CD4-positive, alpha-beta memory T cell (primary cell): Measurements from ENCODE around the gene ARVCF. TPM values are rescaled to one million over a fixed set of nuclear protein-coding genes. Genes with fewer than 3 reads are reported as not detected.
"Not testable (repeated sequence)": the region's sequence is repeated elsewhere in the genome, so short reads cannot be mapped to it uniquely, and the experiment has no call there.

Experiments used
- CTCF ChIA-PET: fragments of 350-600 bp; sonication (Branson Sonifier 250); formaldehyde crosslinking; loops from one replicate; lab custom pipeline; 2021; ENCODE audit warnings: inconsistent platforms; ENCODE audit not compliant: partially characterized antibody; lab: Charles Lee
- POLR2A ChIA-PET: fragments of 350-600 bp; sonication (Branson Sonifier 250); formaldehyde crosslinking; loops from one replicate; lab custom pipeline; 2021; ENCODE audit not compliant: partially characterized antibody; lab: Charles Lee
- DNase-seq, 5 donors: peaks; one replicate each; pipeline versions ENCODE4 v3.0.0 to v3.0.0-alpha.2; 2020 to 2022; ENCODE audit warnings: mixed read lengths in 1 of 5
- H3K27ac ChIP-seq: one replicate; pipeline ENCODE4 v1.7.0; 2013; ENCODE audit warnings: low read depth, low read length
- H3K27me3 ChIP-seq: 2 replicates; pipeline ENCODE4 v1.7.0; 2013; ENCODE audit warnings: mild to moderate bottlenecking, low read length, moderate library complexity; ENCODE audit not compliant: insufficient read depth
- H3K36me3 ChIP-seq: 2 replicates; pipeline ENCODE4 v1.7.0; 2013; ENCODE audit warnings: mild to moderate bottlenecking, low read length, moderate library complexity; ENCODE audit not compliant: insufficient read depth
- H3K4me1 ChIP-seq: 2 replicates; pipeline ENCODE4 v1.7.0; 2013; ENCODE audit warnings: mild to moderate bottlenecking, low read length, moderate library complexity; ENCODE audit not compliant: insufficient read depth
- H3K4me3 ChIP-seq, 2 donors: one replicate each; pipeline ENCODE4 v1.7.0; 2013; ENCODE audit warnings: low read length in 2 of 2, mild to moderate bottlenecking in 1 of 2
- H3K9me3 ChIP-seq, 2 donors: one replicate each; pipeline ENCODE4 v1.7.0; 2013; ENCODE audit warnings: low read length in 2 of 2, control low read depth in 1 of 2; ENCODE audit not compliant: control insufficient read depth in 1 of 2
- H3K27ac Mint-ChIP-seq, 7 donors: one replicate each; pipeline ENCODE4 v1.8.0; 2020 to 2021; ENCODE audit warnings: mixed read lengths in 7 of 7, mild to moderate bottlenecking in 6 of 7, inconsistent platforms in 3 of 7, moderate library complexity in 3 of 7
- H3K27me3 Mint-ChIP-seq, 2 donors: one replicate each; pipeline ENCODE4 v1.8.0; 2020 to 2021; ENCODE audit warnings: mixed read lengths in 2 of 2
- H3K36me3 Mint-ChIP-seq, 2 donors: one replicate each; pipeline ENCODE4 v1.8.0; 2020 to 2021; ENCODE audit warnings: mixed read lengths in 2 of 2, inconsistent platforms in 1 of 2, mild to moderate bottlenecking in 1 of 2
- H3K4me1 Mint-ChIP-seq, 4 donors: one replicate each; pipeline ENCODE4 v1.8.0; 2020 to 2021; ENCODE audit warnings: mixed read lengths in 4 of 4, mild to moderate bottlenecking in 1 of 4
- H3K4me3 Mint-ChIP-seq, 8 donors: one replicate each; pipeline ENCODE4 v1.8.0; 2020 to 2021; ENCODE audit warnings: mixed read lengths in 8 of 8, mild to moderate bottlenecking in 7 of 8, moderate library complexity in 6 of 8, inconsistent platforms in 3 of 8
- H3K9me3 Mint-ChIP-seq, 8 donors: one replicate each; pipeline ENCODE4 v1.8.0; 2020 to 2021; ENCODE audit warnings: mixed read lengths in 8 of 8, mild to moderate bottlenecking in 5 of 8, inconsistent platforms in 3 of 8, moderate library complexity in 1 of 8
- intact Hi-C: fragments of 100-400 bp; cut with micrococcal nuclease; formaldehyde crosslinking; loops from one replicate; pipeline ENCODE4 v1.15.1; 2023
- microRNA-seq: library from miRNA; unstranded; fragments of <30 nt; microRNA quantifications from one replicate; pipeline ENCODE4 v1.2.0, GENCODE V29; 2021; ENCODE audit warnings: borderline replicate concordance, borderline number of aligned reads, borderline microRNAs expressed, mixed read lengths
- polyA plus RNA-seq, 2 donors: library from polyadenylated mRNA; unstranded; fragments of 300-500 nt; fragmentation: Illumina TruSeq; gene quantifications; one replicate each; pipeline ENCODE4 v1.2.3, GENCODE V29; 2021
- total RNA-seq, 2 experiments: library from RNA; stranded (reverse); gene quantifications; one replicate each; pipeline ENCODE4 v1.2.3, GENCODE V29; 2021

The ARVCF gene
- total and polyA plus RNA-seq, 4 experiments from 2014 or later, result 0.28 to 4.2 (median 3.5) TPM; not detected in 1

DNA sequence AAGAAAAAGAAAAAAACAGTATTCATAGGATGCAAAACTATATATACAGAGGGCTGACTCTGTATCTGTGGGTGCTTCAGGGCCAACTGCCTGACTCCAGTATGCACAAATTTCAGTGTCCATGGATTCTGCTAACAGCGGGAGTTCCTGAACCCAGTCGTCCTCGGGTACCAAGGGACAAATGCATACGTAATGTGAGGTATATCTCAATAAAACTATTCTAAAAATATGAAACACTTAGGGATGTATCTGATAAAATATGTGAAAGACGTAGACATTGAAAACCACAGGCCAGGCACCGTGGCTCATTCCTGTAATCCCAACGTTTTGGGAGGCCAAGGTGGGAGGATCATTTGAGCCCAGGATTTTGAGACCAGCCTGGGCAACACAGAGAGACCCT lies 88.9 kb downstream of the ARVCF start:
- Mint-ChIP-seq H3K27ac (no peak overlapping the region), H3K4me3 (no peak overlapping the region), H3K27me3 (no peaks in the 10 kb centered on the region), H3K4me1 (peaks cover 2 to 8% (median 5%) of the 10 kb centered on the region in 4 donors), H3K36me3 (peaks cover 5 to 6% of the 10 kb centered on the region in 2 donors), H3K9me3 (peaks cover 0 to 2% (median 0%) of the 10 kb centered on the region in 8 donors)
- no peak overlapping the region for H3K27ac ChIP-seq
- ChIA-PET POLR2A (no interaction called here), CTCF (interaction anchor here (0.7 kb wide), 1 partner anchor 100 kb away, joined by 3 read pairs; no protein-coding TSS in a partner anchor)
- H3K27me3 ChIP-seq, result no peaks in the 10 kb centered on the region
- H3K4me3 ChIP-seq, result no peak overlapping the region
- DNase-seq, result no peak
- no peaks in the 10 kb centered on the region for H3K9me3 ChIP-seq
- intact Hi-C loops, result no loop called here
- no peaks in the 10 kb centered on the region for H3K36me3 ChIP-seq
- H3K4me1 ChIP-seq, result no peaks in the 10 kb centered on the region

DNA sequence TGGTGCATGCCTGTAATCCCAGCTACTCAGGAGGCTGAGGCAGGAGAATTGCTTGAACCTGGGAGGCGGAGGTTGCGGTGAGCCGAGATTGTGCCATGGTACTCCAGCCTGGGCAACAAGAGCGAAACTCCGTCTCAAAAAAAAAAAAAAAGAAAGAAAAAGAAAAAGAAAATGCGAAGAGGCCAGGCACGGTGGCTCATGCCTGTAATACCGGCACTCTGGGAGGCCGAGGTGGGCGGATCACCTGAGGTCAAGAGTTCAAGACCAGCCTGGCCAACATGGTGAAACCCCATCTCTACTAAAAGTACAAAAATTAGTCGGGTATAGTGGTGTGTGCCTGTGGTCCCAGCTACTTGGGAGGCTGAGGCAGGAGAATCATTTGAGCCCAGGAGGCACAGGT lies 90.6 kb downstream of the ARVCF start:
- CTCF ChIA-PET, intact Hi-C loops, H3K36me3 Mint-ChIP-seq, H3K4me1 Mint-ChIP-seq, H3K4me3 Mint-ChIP-seq, H3K4me3 ChIP-seq, H3K27ac ChIP-seq, POLR2A ChIA-PET, H3K9me3 ChIP-seq, H3K9me3 Mint-ChIP-seq, H3K27me3 Mint-ChIP-seq, H3K27ac Mint-ChIP-seq, DNase-seq, H3K36me3 ChIP-seq, H3K27me3 ChIP-seq, H3K4me1 ChIP-seq: not testable (repeated sequence)

DNA sequence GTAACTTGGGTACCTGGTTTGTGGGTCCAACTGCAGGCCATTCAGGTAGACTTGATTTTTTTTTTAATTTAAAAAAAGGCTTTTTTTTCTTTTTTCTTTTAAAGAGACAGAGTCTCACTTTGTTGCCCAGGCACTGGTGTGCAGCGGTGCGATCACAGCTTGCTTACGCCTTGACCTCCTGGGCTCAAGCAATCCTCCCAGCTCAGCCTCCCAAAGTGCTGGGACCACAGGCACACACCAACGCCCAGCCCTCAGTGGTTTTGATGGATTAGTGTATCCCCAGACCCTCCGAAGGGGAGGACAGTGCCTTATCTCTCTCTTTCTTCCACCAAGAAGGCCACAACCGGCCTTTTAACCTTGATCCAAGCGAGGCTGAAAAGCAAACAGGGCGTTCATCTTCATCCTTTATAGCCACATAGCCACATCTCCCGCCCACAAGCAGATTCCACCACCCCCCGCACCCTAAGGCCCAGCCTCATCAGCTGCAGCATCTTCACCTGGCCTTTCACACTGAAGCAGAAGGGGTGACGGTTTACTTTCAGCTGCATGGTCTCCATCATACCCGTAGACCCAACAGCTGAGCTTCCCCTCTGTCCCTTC lies 92.6 kb downstream of the ARVCF start:
- no peaks in the 10 kb centered on the region for H3K4me1 ChIP-seq
- no peak overlapping the region for H3K27ac Mint-ChIP-seq
- ChIA-PET CTCF (interaction anchor here (0.6 kb wide), 1 partner anchor 172 kb away, joined by 4 read pairs; no protein-coding TSS in a partner anchor), POLR2A (interaction anchor here (0.6 kb wide), 1 partner anchor 619 kb away, joined by 3 read pairs; no protein-coding TSS in a partner anchor)
- no peaks in the 10 kb centered on the region for H3K27me3 Mint-ChIP-seq
- no peak for DNase-seq
- no peak overlapping the region for H3K27ac ChIP-seq
- H3K36me3 Mint-ChIP-seq, result peaks cover 6% of the 10 kb centered on the region in 2 donors
- peaks cover 3% of the 10 kb centered on the region for H3K36me3 ChIP-seq
- H3K27me3 ChIP-seq, result no peaks in the 10 kb centered on the region
- intact Hi-C loops, result no loop called here
- peaks cover 0 to 4% (median 0%) of the 10 kb centered on the region in 4 donors for H3K4me1 Mint-ChIP-seq
- no peak overlapping the region for H3K4me3 ChIP-seq
- no peaks in the 10 kb centered on the region for H3K9me3 Mint-ChIP-seq
- no peaks in the 10 kb centered on the region for H3K9me3 ChIP-seq
- no peak overlapping the region for H3K4me3 Mint-ChIP-seq

DNA sequence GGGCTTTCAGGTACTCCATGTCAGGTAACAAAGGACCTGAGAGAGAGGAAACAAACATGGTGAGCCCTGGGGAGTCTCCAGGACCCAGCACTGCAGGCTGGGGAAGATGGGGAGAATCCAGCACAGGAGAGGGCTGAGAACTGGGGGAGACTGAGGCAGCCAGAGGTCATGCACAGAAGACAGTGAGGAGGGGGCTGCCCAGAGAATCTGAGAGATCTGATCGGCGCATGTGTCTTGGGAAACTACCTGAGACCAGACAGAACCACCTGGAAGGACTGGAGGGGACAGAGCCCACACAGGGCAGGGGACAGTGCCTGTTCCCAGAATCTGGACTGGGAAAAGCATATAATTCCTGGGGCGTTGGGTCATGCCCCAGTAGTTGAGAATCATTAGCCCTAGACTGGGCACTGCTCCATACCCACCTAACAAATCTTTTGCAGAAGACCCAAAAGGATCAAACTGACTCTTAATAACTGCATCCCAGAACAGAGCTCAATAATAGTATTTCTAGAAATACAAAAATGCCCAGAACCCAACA lies 95.0 kb downstream of the ARVCF start:
- H3K4me3 Mint-ChIP-seq, result no peak overlapping the region
- DNase-seq, result no peak
- H3K4me1 ChIP-seq, result no peaks in the 10 kb centered on the region
- H3K36me3 Mint-ChIP-seq, result peaks cover 9 to 13% of the 10 kb centered on the region in 2 donors
- intact Hi-C loops, result no loop called here
- peaks cover 0 to 2% (median 0%) of the 10 kb centered on the region in 4 donors for H3K4me1 Mint-ChIP-seq
- ChIA-PET POLR2A (no interaction called here), CTCF (interaction anchor here (1.9 kb wide), 1 partner anchor 191 kb away, joined by 5 read pairs; no protein-coding TSS in a partner anchor)
- H3K9me3 Mint-ChIP-seq, result no peaks in the 10 kb centered on the region
- H3K9me3 ChIP-seq, result no peaks in the 10 kb centered on the region
- no peak overlapping the region for H3K4me3 ChIP-seq
- H3K27me3 ChIP-seq, result no peaks in the 10 kb centered on the region
- H3K27ac Mint-ChIP-seq, result no peak overlapping the region
- peaks cover 21% of the 10 kb centered on the region for H3K36me3 ChIP-seq
- H3K27ac ChIP-seq, result no peak overlapping the region
- no peaks in the 10 kb centered on the region for H3K27me3 Mint-ChIP-seq

Small RNAs within 50 kb of the gene (microRNA-seq; reads per million reads assigned to microRNA genes)
- gene MIR185 (463 reads per million, percentile 81 among the genes with 10 or more reads in this experiment), gene MIR4761 (not detected)

Other genes with a start within 250 kb of the ARVCF start
- 1 to 10 TPM; 7.9 to 8.7 TPM for gene GNB1L, start 161.9 kb downstream of the ARVCF start, total RNA-seq
- 10 to 100 TPM; 12.7 to 14.6 TPM for gene GNB1L, start 161.9 kb downstream of the ARVCF start, polyA plus RNA-seq
- 10 to 100 TPM; 26.9 to 27.6 TPM for gene RTL10, start 161.9 kb downstream of the ARVCF start, total RNA-seq
- gene RTL10, start 161.9 kb downstream of the ARVCF start, polyA plus RNA-seq, result 10 to 100 TPM in 1 of 2 donors, 1 to 10 TPM in 1; 4.3 to 13.0 TPM
- 10 to 100 TPM; 36.8 to 39.2 TPM for gene COMT, start 75.1 kb downstream of the ARVCF start, total RNA-seq
- gene COMT, start 75.1 kb downstream of the ARVCF start, polyA plus RNA-seq, result 10 to 100 TPM; 93.1 to 93.9 TPM
- 10 to 100 TPM; 34.2 to 35.9 TPM for gene TXNRD2, start 75.0 kb downstream of the ARVCF start, total RNA-seq
- gene TXNRD2, start 75.0 kb downstream of the ARVCF start, polyA plus RNA-seq, result 10 to 100 TPM in 1 of 2 donors, 1 to 10 TPM in 1; 8.5 to 11.2 TPM
- 10 to 100 TPM; 50.6 to 51.5 TPM for gene TANGO2, start 4.3 kb upstream of the ARVCF start, total RNA-seq
- 10 to 100 TPM; 40.9 to 43.9 TPM for gene TANGO2, start 4.3 kb upstream of the ARVCF start, polyA plus RNA-seq
- 10 to 100 TPM; 47.6 to 48.2 TPM for gene DGCR8, start 63.4 kb upstream of the ARVCF start, total RNA-seq
- gene DGCR8, start 63.4 kb upstream of the ARVCF start, polyA plus RNA-seq, result 1 to 10 TPM; 2.2 to 5.1 TPM
- gene RANBP1, start 99.3 kb upstream of the ARVCF start, total RNA-seq, result 10 to 100 TPM; 61.9 to 67.9 TPM
- 100 to 1,000 TPM in 1 of 2 donors, 10 to 100 TPM in 1; 87.0 to 111 TPM for gene RANBP1, start 99.3 kb upstream of the ARVCF start, polyA plus RNA-seq
- gene TRMT2A, start 100.4 kb upstream of the ARVCF start, total RNA-seq, result 100 to 1,000 TPM; 110 to 126 TPM
- 10 to 100 TPM; 28.0 to 37.5 TPM for gene TRMT2A, start 100.4 kb upstream of the ARVCF start, polyA plus RNA-seq
- 10 to 100 TPM; 80.0 to 81.7 TPM for gene ZDHHC8, start 115.0 kb upstream of the ARVCF start, total RNA-seq
- gene ZDHHC8, start 115.0 kb upstream of the ARVCF start, polyA plus RNA-seq, result 1 to 10 TPM; 1.0 to 7.0 TPM
- not detected for gene CCDC188, start 134.2 kb upstream of the ARVCF start, total RNA-seq
- not detected for gene CCDC188, start 134.2 kb upstream of the ARVCF start, polyA plus RNA-seq